OCI-LY1 (cell line): ENCODE measurements around the gene CDH2.

ENCODE experiments used
- CTCF ChIP-seq: fragments of 200-600 bp; sonication (generic), shearing (Covaris generic); IDR thresholded peaks from 2 replicates; pipeline ENCODE4 v1.5.1; 2017; ENCODE audit warnings: mild to moderate bottlenecking, antibody characterized with exemption, low read length, moderate library complexity, mixed read lengths
- EZH2 ChIP-seq: fragments of 200-600 bp; sonication (generic), shearing (Covaris generic); IDR thresholded peaks from 2 replicates; pipeline ENCODE4 v1.8.0; 2017; ENCODE audit warnings: borderline replicate concordance, mixed run types, mild to moderate bottlenecking, antibody characterized with exemption, low read length, moderate library complexity, mixed read lengths

DNA sequence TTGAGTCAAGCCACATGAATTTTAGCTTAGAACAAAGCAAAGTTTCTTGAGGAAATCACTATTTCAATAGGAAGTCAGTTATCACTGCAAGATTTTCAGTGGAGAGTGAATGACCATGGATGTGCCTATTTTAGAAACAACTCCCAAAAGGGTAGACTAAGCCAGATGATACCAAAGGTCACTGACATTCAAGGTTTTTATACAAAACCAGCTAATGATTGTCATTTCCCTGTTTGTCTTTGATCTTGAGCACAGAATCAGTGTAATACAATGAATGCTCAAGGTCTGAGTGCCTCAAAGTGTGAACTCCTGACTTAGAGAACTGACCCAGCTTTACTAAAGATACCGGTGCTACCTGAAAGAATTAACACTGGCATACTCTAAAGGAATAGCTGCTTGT lies 60.5 kb downstream of the CDH2 start:
- no peak for TF ChIP-seq CTCF
- TF ChIP-seq EZH2: no peak
